WTC11 (cell line): Measurements from ENCODE around the gene MGMT. TPM values are rescaled to one million over a fixed set of nuclear protein-coding genes. Genes with fewer than 3 reads are reported as not detected.

Source experiments
- ATAC-seq: fragments of 200-7000 bp; cut with Tn5 transposase; 2 replicates; pipeline ENCODE4 v1.10.0; 2021; ENCODE audit warnings: mild to moderate bottlenecking, moderate library complexity
- CTCF ChIA-PET: fragments of 300-600 bp; sonication (Branson Sonifier 250); formaldehyde crosslinking; loops from one replicate; lab custom pipeline; 2021; ENCODE audit warnings: antibody characterized with exemption; lab: Charles Lee
- POLR2A ChIA-PET: fragments of 350-600 bp; sonication (Branson Sonifier 250); formaldehyde crosslinking; loops from one replicate; lab custom pipeline; 2021; ENCODE audit warnings: antibody characterized with exemption; lab: Charles Lee
- DNase-seq: peaks from one replicate; pipeline ENCODE4 v3.0.0; 2021; ENCODE audit warnings: low spot score
- H3K27ac Mint-ChIP-seq: 2 replicates; pipeline ENCODE4 v1.8.0; 2021; ENCODE audit warnings: mixed read lengths
- H3K27me3 Mint-ChIP-seq: 2 replicates; pipeline ENCODE4 v1.8.0; 2021; ENCODE audit warnings: low read depth, mild to moderate bottlenecking, moderate library complexity, mixed read lengths
- H3K36me3 Mint-ChIP-seq: 2 replicates; pipeline ENCODE4 v1.8.0; 2021; ENCODE audit warnings: mixed read lengths
- H3K4me1 Mint-ChIP-seq: 2 replicates; pipeline ENCODE4 v1.8.0; 2022; ENCODE audit warnings: mixed read lengths
- H3K4me3 Mint-ChIP-seq: 2 replicates; pipeline ENCODE4 v1.8.0; 2021; ENCODE audit warnings: mild to moderate bottlenecking, moderate library complexity, mixed read lengths
- H3K9me3 Mint-ChIP-seq: 2 replicates; pipeline ENCODE4 v1.8.0; 2021; ENCODE audit warnings: mixed read lengths
- CREM ChIP-seq: sonication (generic); formaldehyde crosslinking; IDR thresholded peaks from 2 replicates; pipeline ENCODE4 v1.8.1; 2022; ENCODE audit warnings: mild to moderate bottlenecking, missing genetic modification reagents, moderate library complexity
- E2F5 ChIP-seq: sonication (generic); formaldehyde crosslinking; IDR thresholded peaks from 2 replicates; pipeline ENCODE4 v1.8.1; 2022; ENCODE audit warnings: mild to moderate bottlenecking, moderate library complexity, missing genetic modification reagents
- EMX1 ChIP-seq: fragments of 250-450 bp; sonication (Bioruptor Pico); IDR thresholded peaks from 2 replicates; pipeline ENCODE4 v1.8.0; 2021; ENCODE audit warnings: mild to moderate bottlenecking
- ESRRA ChIP-seq: sonication (generic); formaldehyde crosslinking; IDR thresholded peaks from 2 replicates; pipeline ENCODE4 v1.8.1; 2022; ENCODE audit warnings: mild to moderate bottlenecking, missing genetic modification reagents, borderline replicate concordance
- ETV6 ChIP-seq: sonication (generic); formaldehyde crosslinking; IDR thresholded peaks from 2 replicates; pipeline ENCODE4 v1.8.1; 2022; ENCODE audit warnings: mild to moderate bottlenecking, missing genetic modification reagents
- JAZF1 ChIP-seq: fragments of 250-450 bp; sonication (Bioruptor Pico); IDR thresholded peaks from 2 replicates; pipeline ENCODE4 v1.9.0; 2021; ENCODE audit warnings: moderate library complexity, mild to moderate bottlenecking, inconsistent platforms
- JUN ChIP-seq: sonication (generic); formaldehyde crosslinking; IDR thresholded peaks from 2 replicates; pipeline ENCODE4 v1.8.0; 2023; ENCODE audit warnings: mild to moderate bottlenecking, missing genetic modification reagents
- KAT7 ChIP-seq: sonication (generic); formaldehyde crosslinking; IDR thresholded peaks from 2 replicates; pipeline ENCODE4 v1.8.1; 2023; ENCODE audit warnings: missing genetic modification reagents, mild to moderate bottlenecking, borderline replicate concordance
- NFATC4 ChIP-seq: fragments of 250-450 bp; sonication (Bioruptor Pico); IDR thresholded peaks from 2 replicates; pipeline ENCODE4 v1.9.0; 2021; ENCODE audit warnings: mild to moderate bottlenecking
- NFYB ChIP-seq: sonication (generic); formaldehyde crosslinking; conservative IDR thresholded peaks from 2 replicates; pipeline ENCODE4 v1.8.0; 2022; ENCODE audit warnings: low read depth, missing genetic modification reagents
- PREB ChIP-seq: sonication (generic); formaldehyde crosslinking; IDR thresholded peaks from 2 replicates; pipeline ENCODE4 v1.8.1; 2022; ENCODE audit warnings: mild to moderate bottlenecking, missing genetic modification reagents, moderate library complexity, borderline replicate concordance
- PRRX2 ChIP-seq: fragments of 250-450 bp; sonication (Bioruptor Pico); IDR thresholded peaks from 2 replicates; pipeline ENCODE4 v1.8.0; 2021; ENCODE audit warnings: mild to moderate bottlenecking
- SMAD3 ChIP-seq: sonication (generic); formaldehyde crosslinking; IDR thresholded peaks from 2 replicates; pipeline ENCODE4 v1.8.0; 2022; ENCODE audit warnings: missing genetic modification reagents, mild to moderate bottlenecking, borderline replicate concordance
- ZNF138 ChIP-seq: sonication (generic); formaldehyde crosslinking; conservative IDR thresholded peaks from 2 replicates; pipeline ENCODE4 v1.8.1; 2022; ENCODE audit warnings: mild to moderate bottlenecking, moderate library complexity, missing genetic modification reagents
- ZNF232 ChIP-seq: sonication (generic); formaldehyde crosslinking; IDR thresholded peaks from 2 replicates; pipeline ENCODE4 v1.8.0; 2022; ENCODE audit warnings: mild to moderate bottlenecking, missing genetic modification reagents
- ZNF263 ChIP-seq: sonication (generic); formaldehyde crosslinking; IDR thresholded peaks from 2 replicates; pipeline ENCODE4 v1.8.1; 2022; ENCODE audit warnings: low read depth, mild to moderate bottlenecking, moderate library complexity, missing genetic modification reagents
- ZNF317 ChIP-seq: sonication (generic); formaldehyde crosslinking; IDR thresholded peaks from 2 replicates; pipeline ENCODE4 v1.8.1; 2023; ENCODE audit warnings: low read depth, mild to moderate bottlenecking, moderate library complexity, missing genetic modification reagents, borderline replicate concordance
- ZNF532 ChIP-seq: fragments of 250-450 bp; sonication (Bioruptor Pico); IDR thresholded peaks from 2 replicates; pipeline ENCODE4 v1.9.0; 2021; ENCODE audit warnings: mild to moderate bottlenecking, borderline replicate concordance
- total RNA-seq: library from RNA; stranded (reverse); gene quantifications from 3 replicates; pipeline ENCODE4 v1.2.3, GENCODE V29; 2021
- TF ChIP-seq, protein P1 (sequence below): fragments of 200-600 bp; IDR thresholded peaks from 2 replicates; pipeline ENCODE4 v1.8.0; 2022; ENCODE audit warnings: antibody characterized with exemption
- TF ChIP-seq, protein P2 (sequence below): sonication (generic); formaldehyde crosslinking; IDR thresholded peaks from 2 replicates; pipeline ENCODE4 v1.8.1; 2023; ENCODE audit warnings: mild to moderate bottlenecking, missing genetic modification reagents, moderate library complexity
- TF ChIP-seq, protein P3 (sequence below): sonication (generic); formaldehyde crosslinking; conservative IDR thresholded peaks from 2 replicates; pipeline ENCODE4 v1.8.1; 2022; ENCODE audit warnings: mild to moderate bottlenecking, missing genetic modification reagents
- TF ChIP-seq, protein P4 (sequence below): fragments of 250-450 bp; sonication (Bioruptor Pico); IDR thresholded peaks from 2 replicates; pipeline ENCODE4 v1.9.0; 2021; ENCODE audit warnings: mild to moderate bottlenecking
- TF ChIP-seq, protein P5 (sequence below): fragments of 250-450 bp; sonication (Bioruptor Pico); IDR thresholded peaks from 2 replicates; pipeline ENCODE4 v1.9.0; 2021; ENCODE audit warnings: mild to moderate bottlenecking

MGMT gene
- total RNA-seq, 1 experiment from 2014 or later: 11.8 TPM

DNA sequence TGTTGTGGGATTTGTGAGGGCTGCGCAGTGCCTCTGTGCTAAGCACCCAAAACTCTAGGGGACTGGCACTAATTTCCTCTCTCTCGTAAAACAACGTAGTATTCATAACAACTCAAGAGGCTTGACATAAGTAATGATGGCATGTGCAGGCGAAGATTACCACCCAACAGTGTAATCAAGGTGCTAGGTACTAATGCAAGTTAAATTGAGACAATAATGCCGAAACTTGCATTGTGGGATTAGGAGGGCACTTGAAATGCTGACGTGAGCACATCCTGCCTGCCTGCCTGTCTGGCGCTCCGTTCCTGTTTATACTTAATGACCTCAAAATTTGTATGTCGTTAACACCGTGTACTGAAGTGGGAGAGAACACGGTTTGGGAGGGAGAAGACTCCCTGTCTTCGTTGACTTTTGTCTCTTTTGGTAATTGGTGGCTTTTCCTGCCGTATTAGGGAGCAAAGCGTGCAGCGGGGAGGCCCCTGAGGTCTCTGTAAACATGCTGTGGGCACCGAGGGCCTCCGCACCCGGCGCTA, 139.0 kb downstream of the MGMT start (continued):
- TF ChIP-seq, protein P1, sequence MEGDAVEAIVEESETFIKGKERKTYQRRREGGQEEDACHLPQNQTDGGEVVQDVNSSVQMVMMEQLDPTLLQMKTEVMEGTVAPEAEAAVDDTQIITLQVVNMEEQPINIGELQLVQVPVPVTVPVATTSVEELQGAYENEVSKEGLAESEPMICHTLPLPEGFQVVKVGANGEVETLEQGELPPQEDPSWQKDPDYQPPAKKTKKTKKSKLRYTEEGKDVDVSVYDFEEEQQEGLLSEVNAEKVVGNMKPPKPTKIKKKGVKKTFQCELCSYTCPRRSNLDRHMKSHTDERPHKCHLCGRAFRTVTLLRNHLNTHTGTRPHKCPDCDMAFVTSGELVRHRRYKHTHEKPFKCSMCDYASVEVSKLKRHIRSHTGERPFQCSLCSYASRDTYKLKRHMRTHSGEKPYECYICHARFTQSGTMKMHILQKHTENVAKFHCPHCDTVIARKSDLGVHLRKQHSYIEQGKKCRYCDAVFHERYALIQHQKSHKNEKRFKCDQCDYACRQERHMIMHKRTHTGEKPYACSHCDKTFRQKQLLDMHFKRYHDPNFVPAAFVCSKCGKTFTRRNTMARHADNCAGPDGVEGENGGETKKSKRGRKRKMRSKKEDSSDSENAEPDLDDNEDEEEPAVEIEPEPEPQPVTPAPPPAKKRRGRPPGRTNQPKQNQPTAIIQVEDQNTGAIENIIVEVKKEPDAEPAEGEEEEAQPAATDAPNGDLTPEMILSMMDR: no peak
- TF ChIP-seq, protein P2, sequence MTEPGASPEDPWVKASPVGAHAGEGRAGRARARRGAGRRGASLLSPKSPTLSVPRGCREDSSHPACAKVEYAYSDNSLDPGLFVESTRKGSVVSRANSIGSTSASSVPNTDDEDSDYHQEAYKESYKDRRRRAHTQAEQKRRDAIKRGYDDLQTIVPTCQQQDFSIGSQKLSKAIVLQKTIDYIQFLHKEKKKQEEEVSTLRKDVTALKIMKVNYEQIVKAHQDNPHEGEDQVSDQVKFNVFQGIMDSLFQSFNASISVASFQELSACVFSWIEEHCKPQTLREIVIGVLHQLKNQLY (CRISPR knock-in tag): no peak
- no peak for TF ChIP-seq PRRX2 (CRISPR knock-in tag)

DNA sequence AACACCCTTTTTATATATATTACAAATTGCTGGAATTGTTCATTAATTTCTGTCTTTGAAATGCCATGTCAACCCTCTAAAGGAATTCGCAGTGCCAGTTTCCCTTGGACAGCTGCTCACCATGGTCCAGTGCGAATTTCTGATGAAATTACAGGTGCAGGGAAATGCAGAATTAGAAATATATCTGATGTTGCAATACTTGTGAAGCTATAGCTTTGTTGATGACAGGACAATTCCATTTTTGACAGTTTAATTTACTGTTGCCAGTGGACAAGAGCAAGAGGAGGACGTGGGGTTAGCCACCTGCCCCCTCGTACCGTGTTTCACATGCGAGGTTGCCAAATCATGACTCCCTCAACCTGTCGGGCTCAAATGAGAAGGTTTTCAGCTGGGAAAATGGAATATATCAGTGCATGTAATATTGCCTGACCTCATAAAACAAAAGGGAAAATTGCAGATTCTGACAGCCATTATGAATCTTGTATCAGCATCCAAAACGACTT, 140.6 kb downstream of the MGMT start:
- Mint-ChIP-seq H3K4me3 (no peak overlapping the region), H3K9me3 (no peaks in the 10 kb centered on the region), H3K4me1 (peaks cover 36% of the 10 kb centered on the region), H3K27me3 (no peaks in the 10 kb centered on the region; the same call in 1 of the 2 replicates), H3K27ac (no peak overlapping the region), H3K36me3 (no peaks in the 10 kb centered on the region)
- CTCF ChIA-PET: no interaction called here
- TF ChIP-seq PREB (no peak), SMAD3 (CRISPR knock-in tag) (no peak), ZNF138 (CRISPR knock-in tag) (no peak), NFYB (CRISPR knock-in tag) (no peak), ZNF532 (no peak), NFATC4 (CRISPR knock-in tag) (no peak), CREM (CRISPR knock-in tag) (no peak), ESRRA (no peak), ETV6 (no peak)
- TF ChIP-seq, protein P3, sequence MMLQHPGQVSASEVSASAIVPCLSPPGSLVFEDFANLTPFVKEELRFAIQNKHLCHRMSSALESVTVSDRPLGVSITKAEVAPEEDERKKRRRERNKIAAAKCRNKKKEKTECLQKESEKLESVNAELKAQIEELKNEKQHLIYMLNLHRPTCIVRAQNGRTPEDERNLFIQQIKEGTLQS: no peak
- no peak for DNase-seq
- no peak for ATAC-seq
- POLR2A ChIA-PET: no interaction called here

- no peak for ATAC-seq
- H3K36me3 Mint-ChIP-seq: no peaks in the 10 kb centered on the region
Observed at GRCh38 chr10:129608653-129609052, 141.6 kb downstream of the MGMT start.

More at GRCh38 chr10:129608653-129609052, 141.6 kb downstream of the MGMT start:
- TF ChIP-seq KAT7 (no peak), E2F5 (CRISPR knock-in tag) (no peak), ZNF232 (CRISPR knock-in tag) (no peak), JUN (CRISPR knock-in tag) (no peak), ZNF263 (CRISPR knock-in tag) (no peak), JAZF1 (CRISPR knock-in tag) (no peak), EMX1 (CRISPR knock-in tag) (no peak), ZNF317 (no peak)
- TF ChIP-seq, protein P4, sequence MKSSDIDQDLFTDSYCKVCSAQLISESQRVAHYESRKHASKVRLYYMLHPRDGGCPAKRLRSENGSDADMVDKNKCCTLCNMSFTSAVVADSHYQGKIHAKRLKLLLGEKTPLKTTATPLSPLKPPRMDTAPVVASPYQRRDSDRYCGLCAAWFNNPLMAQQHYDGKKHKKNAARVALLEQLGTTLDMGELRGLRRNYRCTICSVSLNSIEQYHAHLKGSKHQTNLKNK (CRISPR knock-in tag): no peak
- TF ChIP-seq, protein P5, sequence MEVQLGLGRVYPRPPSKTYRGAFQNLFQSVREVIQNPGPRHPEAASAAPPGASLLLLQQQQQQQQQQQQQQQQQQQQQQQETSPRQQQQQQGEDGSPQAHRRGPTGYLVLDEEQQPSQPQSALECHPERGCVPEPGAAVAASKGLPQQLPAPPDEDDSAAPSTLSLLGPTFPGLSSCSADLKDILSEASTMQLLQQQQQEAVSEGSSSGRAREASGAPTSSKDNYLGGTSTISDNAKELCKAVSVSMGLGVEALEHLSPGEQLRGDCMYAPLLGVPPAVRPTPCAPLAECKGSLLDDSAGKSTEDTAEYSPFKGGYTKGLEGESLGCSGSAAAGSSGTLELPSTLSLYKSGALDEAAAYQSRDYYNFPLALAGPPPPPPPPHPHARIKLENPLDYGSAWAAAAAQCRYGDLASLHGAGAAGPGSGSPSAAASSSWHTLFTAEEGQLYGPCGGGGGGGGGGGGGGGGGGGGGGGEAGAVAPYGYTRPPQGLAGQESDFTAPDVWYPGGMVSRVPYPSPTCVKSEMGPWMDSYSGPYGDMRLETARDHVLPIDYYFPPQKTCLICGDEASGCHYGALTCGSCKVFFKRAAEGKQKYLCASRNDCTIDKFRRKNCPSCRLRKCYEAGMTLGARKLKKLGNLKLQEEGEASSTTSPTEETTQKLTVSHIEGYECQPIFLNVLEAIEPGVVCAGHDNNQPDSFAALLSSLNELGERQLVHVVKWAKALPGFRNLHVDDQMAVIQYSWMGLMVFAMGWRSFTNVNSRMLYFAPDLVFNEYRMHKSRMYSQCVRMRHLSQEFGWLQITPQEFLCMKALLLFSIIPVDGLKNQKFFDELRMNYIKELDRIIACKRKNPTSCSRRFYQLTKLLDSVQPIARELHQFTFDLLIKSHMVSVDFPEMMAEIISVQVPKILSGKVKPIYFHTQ: no peak
- Mint-ChIP-seq H3K4me3 (no peak overlapping the region), H3K27ac (no peak overlapping the region), H3K4me1 (peaks cover 30% of the 10 kb centered on the region), H3K9me3 (no peaks in the 10 kb centered on the region), H3K27me3 (no peaks in the 10 kb centered on the region; the same call in 1 of the 2 replicates)
- DNase-seq: no peak
- POLR2A ChIA-PET: no interaction called here
- CTCF ChIA-PET: no interaction called here
